Natural killer cell (primary cell): ENCODE data around the gene ADAMTS14. TPM values are rescaled to one million over a fixed set of nuclear protein-coding genes. Genes with fewer than 3 reads are reported as not detected.

Source experiments
- ATAC-seq, 3 donors: fragments of 150-1000 bp in 2 of 3; fragments of 200-7000 bp in 1 of 3; cut with Tn5 transposase; 1 replicate in 1 of 3; 2 replicates in 2 of 3; pipeline ENCODE4 v1.10.0; 2021; ENCODE audit warnings: mild to moderate bottlenecking in 2 of 3, moderate library complexity in 2 of 3
- DNase-seq, 2 donors: peaks; one replicate each; pipeline versions ENCODE4 v3.0.0 to v3.0.0-alpha.2; 2013 to 2021; ENCODE audit warnings: mixed read lengths in 1 of 2
- H3K27ac ChIP-seq: one replicate; pipeline ENCODE4 v1.5.1; 2013; ENCODE audit warnings: mild to moderate bottlenecking, low read length
- H3K27me3 ChIP-seq: one replicate; pipeline ENCODE4 v1.6.1; 2013; ENCODE audit warnings: low read length; ENCODE audit not compliant: control insufficient read depth, insufficient read depth
- H3K36me3 ChIP-seq: one replicate; pipeline ENCODE4 v1.6.1; 2013; ENCODE audit warnings: low read length; ENCODE audit not compliant: control insufficient read depth, insufficient read depth
- H3K4me1 ChIP-seq: one replicate; pipeline ENCODE4 v1.6.1; 2013; ENCODE audit warnings: low read length; ENCODE audit not compliant: control insufficient read depth, insufficient read depth
- H3K4me3 ChIP-seq: one replicate; pipeline ENCODE4 v1.5.1; 2013; ENCODE audit warnings: low read length
- H3K9me3 ChIP-seq: one replicate; pipeline ENCODE4 v1.6.1; 2013; ENCODE audit warnings: low read length; ENCODE audit not compliant: control insufficient read depth, insufficient read depth
- H3K27ac Mint-ChIP-seq, 2 donors: one replicate each; pipeline ENCODE4 v1.8.0; 2022; ENCODE audit warnings: mild to moderate bottlenecking in 2 of 2, mixed read lengths in 2 of 2, moderate library complexity in 1 of 2
- H3K27me3 Mint-ChIP-seq, 2 donors: one replicate each; pipeline ENCODE4 v1.8.0; 2022; ENCODE audit warnings: low read depth in 2 of 2, mixed read lengths in 2 of 2
- H3K36me3 Mint-ChIP-seq: one replicate; pipeline ENCODE4 v1.8.0; 2022; ENCODE audit warnings: mixed read lengths
- H3K4me1 Mint-ChIP-seq, 2 donors: one replicate each; pipeline ENCODE4 v1.8.0; 2022; ENCODE audit warnings: mixed read lengths in 2 of 2
- H3K4me3 Mint-ChIP-seq: one replicate; pipeline ENCODE4 v1.8.0; 2022; ENCODE audit warnings: mild to moderate bottlenecking, moderate library complexity, mixed read lengths
- H3K9me3 Mint-ChIP-seq, 2 donors: one replicate each; pipeline ENCODE4 v1.8.0; 2022; ENCODE audit warnings: mixed read lengths in 2 of 2
- WGBS: methylation state at CpG from one replicate; pipeline ENCODE4 v1.1.7; 2013; ENCODE audit warnings: missing lambda C conversion rate; ENCODE audit not compliant: insufficient coverage; 5-methylcytosine and 5-hydroxymethylcytosine counted together
- intact Hi-C: fragments of 100-400 bp; cut with micrococcal nuclease; formaldehyde crosslinking; loops from one replicate; pipeline ENCODE4 v1.14.2; 2022
- total RNA-seq, 4 donors: library from RNA; stranded (reverse); fragments of 120-200 nt in 1 of 4; gene quantifications; one replicate each; pipeline versions ENCODE4 v1.2.3 to v1.2.4, GENCODE V29; 2013 to 2022
- TF ChIP-seq, protein P1 (sequence below): fragments of 200-600 bp; IDR thresholded peaks from one replicate; pipeline ENCODE4 v1.8.0; 2022; ENCODE audit warnings: antibody characterized with exemption

Gene ADAMTS14
- total RNA-seq, 3 donors from 2014 or later (not counting 1 experiment from before 2014, with no cell fraction given) = 0.70 to 1.5 (median 1.1) TPM

DNA sequence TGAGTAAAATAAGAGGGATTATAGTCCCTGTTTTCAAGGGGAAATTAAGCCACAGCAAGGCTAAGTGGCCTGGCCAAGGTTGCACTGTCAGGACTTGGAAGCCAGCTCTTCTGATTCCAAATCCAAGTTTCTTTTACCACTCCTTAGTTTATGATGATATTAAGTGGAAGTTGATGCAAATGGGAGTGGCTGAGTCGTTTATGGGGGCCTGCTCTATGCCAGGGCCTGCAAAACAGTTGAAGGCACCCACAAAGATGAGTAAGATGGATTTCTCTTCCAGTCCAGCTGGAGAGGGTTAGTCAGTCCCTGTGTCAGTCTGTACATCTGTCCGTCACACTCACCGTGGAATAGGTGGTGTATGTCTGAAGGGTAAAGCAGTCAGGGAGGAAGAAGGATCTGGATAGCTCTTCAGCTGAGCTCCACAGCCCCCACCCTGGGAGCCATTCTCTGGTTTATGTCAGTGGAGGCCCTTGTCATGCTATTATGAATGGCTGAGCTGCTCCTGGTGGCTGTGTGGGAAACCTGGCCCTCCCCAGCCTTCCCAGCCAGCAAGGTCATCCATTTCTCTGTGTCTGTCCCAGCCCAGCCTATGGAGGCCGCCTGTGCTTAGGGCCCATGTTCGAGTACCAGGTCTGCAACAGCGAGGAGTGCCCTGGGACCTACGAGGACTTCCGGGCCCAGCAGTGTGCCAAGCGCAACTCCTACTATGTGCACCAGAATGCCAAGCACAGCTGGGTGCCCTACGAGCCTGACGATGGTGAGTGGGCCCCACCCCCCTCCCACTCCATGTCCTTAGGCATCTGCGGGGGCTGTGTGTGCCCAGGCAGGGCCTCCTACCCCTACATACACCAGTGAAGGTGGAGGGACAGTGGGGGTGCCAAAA lies 68.3 kb downstream of the ADAMTS14 start:
- H3K4me1 Mint-ChIP-seq = peaks cover 0 to 19% of the 10 kb centered on the region in 2 donors
- H3K4me3 Mint-ChIP-seq = no peak overlapping the region
- Histone ChIP-seq H3K36me3 (no peaks in the 10 kb centered on the region), H3K27ac (no peak overlapping the region), H3K9me3 (no peaks in the 10 kb centered on the region), H3K27me3 (no peaks in the 10 kb centered on the region), H3K4me3 (no peak overlapping the region), H3K4me1 (peaks cover 10% of the 10 kb centered on the region)
- DNase-seq (no peak), ATAC-seq (no peak)
- intact Hi-C loops = no loop called here
- 91% methylated on average over 11 of the region's 12 CpGs for WGBS
- H3K36me3 Mint-ChIP-seq = no peaks in the 10 kb centered on the region
- no peaks in the 10 kb centered on the region for H3K27me3 Mint-ChIP-seq
- H3K9me3 Mint-ChIP-seq = no peaks in the 10 kb centered on the region
- no peak overlapping the region for H3K27ac Mint-ChIP-seq
- TF ChIP-seq, protein P1, sequence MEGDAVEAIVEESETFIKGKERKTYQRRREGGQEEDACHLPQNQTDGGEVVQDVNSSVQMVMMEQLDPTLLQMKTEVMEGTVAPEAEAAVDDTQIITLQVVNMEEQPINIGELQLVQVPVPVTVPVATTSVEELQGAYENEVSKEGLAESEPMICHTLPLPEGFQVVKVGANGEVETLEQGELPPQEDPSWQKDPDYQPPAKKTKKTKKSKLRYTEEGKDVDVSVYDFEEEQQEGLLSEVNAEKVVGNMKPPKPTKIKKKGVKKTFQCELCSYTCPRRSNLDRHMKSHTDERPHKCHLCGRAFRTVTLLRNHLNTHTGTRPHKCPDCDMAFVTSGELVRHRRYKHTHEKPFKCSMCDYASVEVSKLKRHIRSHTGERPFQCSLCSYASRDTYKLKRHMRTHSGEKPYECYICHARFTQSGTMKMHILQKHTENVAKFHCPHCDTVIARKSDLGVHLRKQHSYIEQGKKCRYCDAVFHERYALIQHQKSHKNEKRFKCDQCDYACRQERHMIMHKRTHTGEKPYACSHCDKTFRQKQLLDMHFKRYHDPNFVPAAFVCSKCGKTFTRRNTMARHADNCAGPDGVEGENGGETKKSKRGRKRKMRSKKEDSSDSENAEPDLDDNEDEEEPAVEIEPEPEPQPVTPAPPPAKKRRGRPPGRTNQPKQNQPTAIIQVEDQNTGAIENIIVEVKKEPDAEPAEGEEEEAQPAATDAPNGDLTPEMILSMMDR = no peak

DNA sequence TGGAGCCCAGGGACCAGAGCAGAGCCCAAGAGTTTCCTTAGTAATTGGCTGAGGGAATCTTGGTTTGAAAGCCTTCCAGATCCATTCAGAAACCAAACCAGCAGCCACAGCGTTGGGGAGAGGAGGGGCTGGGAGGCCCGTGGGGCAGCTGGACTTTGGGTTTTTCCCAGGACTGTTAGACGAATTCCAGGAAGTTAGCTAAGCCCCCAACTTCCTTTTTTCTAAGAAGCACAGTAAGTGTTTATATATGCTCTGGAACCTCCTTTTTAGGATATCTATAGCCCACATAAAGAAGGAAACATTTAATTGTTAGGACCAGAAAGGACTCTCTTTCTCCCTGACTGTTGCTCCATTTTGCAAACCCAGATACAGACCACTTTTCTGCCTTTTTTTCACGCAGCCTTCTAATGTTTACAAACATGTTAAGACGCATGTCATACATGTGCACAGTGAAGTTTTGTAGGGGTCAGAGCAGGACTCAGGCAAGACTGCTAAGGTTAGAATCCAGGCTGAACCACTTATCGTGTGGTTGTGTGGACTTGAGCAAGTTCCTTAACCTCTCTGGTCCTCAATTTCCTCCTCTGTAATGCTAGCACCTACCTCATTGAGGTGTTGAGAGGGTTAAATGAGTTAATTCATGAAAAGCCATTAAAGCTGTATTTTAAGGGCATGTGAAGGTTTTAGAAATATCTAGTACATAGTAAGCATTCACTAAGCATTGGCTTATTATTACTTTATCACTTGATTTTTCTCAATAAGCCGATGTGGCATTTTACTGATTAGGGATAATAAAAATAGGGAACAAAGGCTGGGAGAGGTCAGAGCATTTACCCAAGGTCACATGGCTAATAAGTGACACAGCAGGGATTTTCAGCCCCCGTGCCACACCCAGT lies 70.5 kb downstream of the ADAMTS14 start:
- H3K27ac ChIP-seq = no peak overlapping the region
- H3K4me3 Mint-ChIP-seq = no peak overlapping the region
- no peaks in the 10 kb centered on the region for H3K27me3 Mint-ChIP-seq
- H3K27ac Mint-ChIP-seq = no peak overlapping the region
- H3K4me3 ChIP-seq = no peak overlapping the region
- H3K36me3 Mint-ChIP-seq = no peaks in the 10 kb centered on the region
- TF ChIP-seq, protein P1 = no peak
- H3K27me3 ChIP-seq = no peaks in the 10 kb centered on the region
- H3K9me3 ChIP-seq = no peaks in the 10 kb centered on the region
- H3K4me1 Mint-ChIP-seq = peaks cover 0 to 19% of the 10 kb centered on the region in 2 donors
- peaks cover 10% of the 10 kb centered on the region for H3K4me1 ChIP-seq
- H3K36me3 ChIP-seq = no peaks in the 10 kb centered on the region
- no peak for ATAC-seq
- H3K9me3 Mint-ChIP-seq = no peaks in the 10 kb centered on the region
- WGBS = 52% methylated on average over 8 of the region's 8 CpGs
- intact Hi-C loops = no loop called here
- no peak for DNase-seq

DNA sequence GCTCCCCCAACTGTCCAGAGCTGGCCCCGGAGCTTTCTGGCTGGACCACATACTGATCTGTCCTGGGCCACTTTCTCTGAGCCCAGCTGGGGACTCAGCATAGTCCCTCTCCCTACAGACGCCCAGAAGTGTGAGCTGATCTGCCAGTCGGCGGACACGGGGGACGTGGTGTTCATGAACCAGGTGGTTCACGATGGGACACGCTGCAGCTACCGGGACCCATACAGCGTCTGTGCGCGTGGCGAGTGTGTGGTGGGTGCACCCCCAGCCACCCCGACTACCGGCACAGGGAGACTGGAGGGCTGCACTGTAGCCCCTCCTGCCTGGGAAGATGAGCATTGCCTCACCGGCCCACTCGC lies 71.1 kb downstream of the ADAMTS14 start:
- H3K9me3 ChIP-seq = no peaks in the 10 kb centered on the region
- WGBS = 95% methylated on average over 17 of the region's 17 CpGs
- intact Hi-C loops = no loop called here
- no peak overlapping the region for H3K4me3 ChIP-seq
- Mint-ChIP-seq H3K9me3 (no peaks in the 10 kb centered on the region), H3K27me3 (no peaks in the 10 kb centered on the region), H3K4me3 (no peak overlapping the region), H3K27ac (no peak overlapping the region), H3K36me3 (no peaks in the 10 kb centered on the region), H3K4me1 (peaks cover 0 to 19% of the 10 kb centered on the region in 2 donors)
- ATAC-seq (no peak), DNase-seq (no peak)
- peaks cover 10% of the 10 kb centered on the region for H3K4me1 ChIP-seq
- no peak overlapping the region for H3K27ac ChIP-seq
- H3K27me3 ChIP-seq = no peaks in the 10 kb centered on the region
- no peaks in the 10 kb centered on the region for H3K36me3 ChIP-seq
- TF ChIP-seq, protein P1 = no peak
